Measurements from ENCODE around the gene GPR61.
A peak's percentile ranks its signal among the peaks of the same experiment; 100 is the strongest.

The GPR61 gene

GRCh38 chr1:109508001-109508872 lies 31.4 kb upstream of the GPR61 start:
- no peak for FAIRE-seq

GRCh38 chr1:109508873-109509175 lies 30.8 kb upstream of the GPR61 start:
- FAIRE-seq (no peak), DNase-seq (ENCODE audit: extremely low spot score, insufficient read length, low read depth) (no peak)

More at GRCh38 chr1:109508001-109508872, 31.4 kb upstream of the GPR61 start:
- no peak for DNase-seq (ENCODE audit: extremely low spot score, insufficient read length, low read depth)

- DNase-seq (ENCODE audit: extremely low spot score, insufficient read length, low read depth) = peak; percentile 67
Measured at GRCh38 chr1:109509176-109510134, 30.2 kb upstream of the GPR61 start, which contains the start of gene AMIGO1. Gene AMIGO1, minus strand, starts transcription at chr1:109509727. Its CDS starts 815 bp downstream, at chr1:109508912.

GRCh38 chr1:109513110-109513710 lies 26.5 kb upstream of the GPR61 start:
- FAIRE-seq (no peak), DNase-seq (ENCODE audit: extremely low spot score, insufficient read length, low read depth) (no peak)

More at GRCh38 chr1:109509176-109510134, 30.2 kb upstream of the GPR61 start, which contains the start of gene AMIGO1:
- no peak for FAIRE-seq

- FAIRE-seq (no peak), DNase-seq (ENCODE audit: extremely low spot score, insufficient read length, low read depth) (no peak)
Measured at GRCh38 chr1:109514846-109515245, 24.8 kb upstream of the GPR61 start.

GRCh38 chr1:109516872-109517271 lies 22.8 kb upstream of the GPR61 start:
- DNase-seq (ENCODE audit: extremely low spot score, insufficient read length, low read depth) = no peak
- FAIRE-seq = no peak

- DNase-seq (ENCODE audit: extremely low spot score, insufficient read length, low read depth) (no peak), FAIRE-seq (no peak)
Measured at GRCh38 chr1:109517337-109517736, 22.3 kb upstream of the GPR61 start.

- FAIRE-seq (no peak), DNase-seq (ENCODE audit: extremely low spot score, insufficient read length, low read depth) (no peak)
Measured at GRCh38 chr1:109521002-109521951, 18.4 kb upstream of the GPR61 start.

- DNase-seq (ENCODE audit: extremely low spot score, insufficient read length, low read depth) (no peak), FAIRE-seq (no peak)
Measured at GRCh38 chr1:109522026-109522425, 17.6 kb upstream of the GPR61 start.

GRCh38 chr1:109523706-109524105 lies 16.0 kb upstream of the GPR61 start:
- FAIRE-seq (no peak), DNase-seq (ENCODE audit: extremely low spot score, insufficient read length, low read depth) (no peak)

- no peak for DNase-seq (ENCODE audit: extremely low spot score, insufficient read length, low read depth)
- FAIRE-seq = peak; percentile 18
Measured at GRCh38 chr1:109527098-109527811, 12.4 kb upstream of the GPR61 start.

GRCh38 chr1:109527846-109528695 lies 11.6 kb upstream of the GPR61 start:
- no peak for FAIRE-seq
- no peak for DNase-seq (ENCODE audit: extremely low spot score, insufficient read length, low read depth)

- FAIRE-seq (no peak), DNase-seq (ENCODE audit: extremely low spot score, insufficient read length, low read depth) (no peak)
Measured at GRCh38 chr1:109528712-109529111, 11.0 kb upstream of the GPR61 start.

- DNase-seq (ENCODE audit: extremely low spot score, insufficient read length, low read depth) = no peak
- FAIRE-seq = no peak
Measured at GRCh38 chr1:109529881-109530456, 9.7 kb upstream of the GPR61 start.

GRCh38 chr1:109530457-109531087 lies 9.1 kb upstream of the GPR61 start:
- no peak for FAIRE-seq
- DNase-seq (ENCODE audit: extremely low spot score, insufficient read length, low read depth) = no peak

- DNase-seq (ENCODE audit: extremely low spot score, insufficient read length, low read depth) = no peak
- no peak for FAIRE-seq
Measured at GRCh38 chr1:109531380-109531779, 8.3 kb upstream of the GPR61 start.

GRCh38 chr1:109531826-109532364 lies 7.8 kb upstream of the GPR61 start:
- FAIRE-seq (no peak), DNase-seq (ENCODE audit: extremely low spot score, insufficient read length, low read depth) (no peak)
